H1 (cell line): ENCODE measurements around the gene EPN2. TPM values are rescaled to one million over a fixed set of nuclear protein-coding genes. Genes with fewer than 3 reads are reported as not detected.

Source experiments
- KDM5A ChIP-seq: fragments of 200-600 bp; IDR thresholded peaks from 2 replicates; pipeline ENCODE4 v1.7.1; 2012; ENCODE audit warnings: mild to moderate bottlenecking, low read length, inconsistent platforms, mixed read lengths
- POU5F1 ChIP-seq: IDR thresholded peaks from 2 replicates; pipeline ENCODE4 v1.6.1; 2011; ENCODE audit warnings: low read depth, mild to moderate bottlenecking, low read length, moderate library complexity
- RBBP5 ChIP-seq: IDR thresholded peaks from 2 replicates; pipeline ENCODE4 v1.7.1; 2012; ENCODE audit warnings: low read depth, mild to moderate bottlenecking, inconsistent platforms, low read length, moderate library complexity, borderline replicate concordance
- SIX5 ChIP-seq: IDR thresholded peaks from 2 replicates; pipeline ENCODE4 v1.6.1; 2011; ENCODE audit warnings: mild to moderate bottlenecking, low read depth, low read length
- SUZ12 ChIP-seq: fragments of 200-600 bp; sonication (generic); IDR thresholded peaks from 2 replicates; pipeline ENCODE4 v1.6.1; 2012; ENCODE audit warnings: mild to moderate bottlenecking, inconsistent platforms, low read length, moderate library complexity, mixed read lengths
- polyA plus RNA-seq, 7 experiments: library from polyadenylated mRNA; depleted of rRNA in 3 of 7; stranded (reverse) in 5 of 7; unstranded in 2 of 7; fragments of >200 nt in 5 of 7; fragments of 200-250 nt in 2 of 7; gene quantifications; 1 replicate in 5 of 7; 2 replicates in 1 of 7; 4 replicates in 1 of 7; pipeline versions ENCODE4 v1.2.1 to v1.2.3, GENCODE V29; 2011 to 2013; ENCODE audit warnings: missing spikeins in 2 of 7, mixed read lengths in 2 of 7
- total RNA-seq: library from RNA; stranded (reverse); fragmentation: NEBNext Ultra II Directional; extraction: Animal tissue kit (Norgen Biotek cat#: 25700); gene quantifications from 2 replicates; pipeline ENCODE4 v1.2.1, GENCODE V29; 2021
- TF ChIP-seq, protein P1 (sequence below): fragments of 300-600 bp; sonication (generic); IDR thresholded peaks from 2 replicates; pipeline ENCODE4 v1.7.1; 2012; ENCODE audit warnings: low read length, moderate library complexity, mild to moderate bottlenecking, inconsistent platforms; ENCODE audit not compliant: insufficient replicate concordance

The EPN2 gene
- total and polyA plus RNA-seq, 2 of the 8 experiments (the other 6 are each of a cell fraction or from before 2014, with no cell fraction given), result 28.7 to 55.8 TPM

DNA sequence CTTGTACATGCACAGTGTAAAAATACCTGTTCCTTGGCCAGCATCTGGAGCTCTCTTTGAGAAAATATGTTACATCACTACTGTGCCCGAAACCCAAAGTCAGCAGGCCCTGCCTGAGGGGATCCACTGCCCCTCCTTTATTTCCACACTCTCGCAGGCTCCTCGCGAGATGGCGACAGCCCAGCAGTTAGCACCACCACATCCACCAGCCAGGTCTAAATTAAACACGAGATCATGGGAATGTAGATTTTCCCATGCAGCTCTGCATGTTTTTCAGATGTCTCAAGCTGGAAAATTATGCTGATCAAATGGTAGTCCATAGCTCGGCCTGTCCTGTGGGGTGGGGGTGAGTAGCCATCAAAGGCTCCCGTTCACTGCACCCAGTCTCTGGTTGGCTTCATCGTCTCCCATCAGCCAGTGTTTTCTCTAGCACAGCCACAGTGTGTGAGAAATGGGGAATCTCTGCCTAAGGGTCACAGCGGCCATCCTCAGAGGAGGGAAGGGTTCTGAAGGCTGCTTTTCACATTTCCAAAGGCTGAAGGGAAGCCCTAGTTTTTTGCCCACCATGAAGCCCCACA, 34.7 kb downstream of the EPN2 start (continued):
- TF ChIP-seq, protein P1, sequence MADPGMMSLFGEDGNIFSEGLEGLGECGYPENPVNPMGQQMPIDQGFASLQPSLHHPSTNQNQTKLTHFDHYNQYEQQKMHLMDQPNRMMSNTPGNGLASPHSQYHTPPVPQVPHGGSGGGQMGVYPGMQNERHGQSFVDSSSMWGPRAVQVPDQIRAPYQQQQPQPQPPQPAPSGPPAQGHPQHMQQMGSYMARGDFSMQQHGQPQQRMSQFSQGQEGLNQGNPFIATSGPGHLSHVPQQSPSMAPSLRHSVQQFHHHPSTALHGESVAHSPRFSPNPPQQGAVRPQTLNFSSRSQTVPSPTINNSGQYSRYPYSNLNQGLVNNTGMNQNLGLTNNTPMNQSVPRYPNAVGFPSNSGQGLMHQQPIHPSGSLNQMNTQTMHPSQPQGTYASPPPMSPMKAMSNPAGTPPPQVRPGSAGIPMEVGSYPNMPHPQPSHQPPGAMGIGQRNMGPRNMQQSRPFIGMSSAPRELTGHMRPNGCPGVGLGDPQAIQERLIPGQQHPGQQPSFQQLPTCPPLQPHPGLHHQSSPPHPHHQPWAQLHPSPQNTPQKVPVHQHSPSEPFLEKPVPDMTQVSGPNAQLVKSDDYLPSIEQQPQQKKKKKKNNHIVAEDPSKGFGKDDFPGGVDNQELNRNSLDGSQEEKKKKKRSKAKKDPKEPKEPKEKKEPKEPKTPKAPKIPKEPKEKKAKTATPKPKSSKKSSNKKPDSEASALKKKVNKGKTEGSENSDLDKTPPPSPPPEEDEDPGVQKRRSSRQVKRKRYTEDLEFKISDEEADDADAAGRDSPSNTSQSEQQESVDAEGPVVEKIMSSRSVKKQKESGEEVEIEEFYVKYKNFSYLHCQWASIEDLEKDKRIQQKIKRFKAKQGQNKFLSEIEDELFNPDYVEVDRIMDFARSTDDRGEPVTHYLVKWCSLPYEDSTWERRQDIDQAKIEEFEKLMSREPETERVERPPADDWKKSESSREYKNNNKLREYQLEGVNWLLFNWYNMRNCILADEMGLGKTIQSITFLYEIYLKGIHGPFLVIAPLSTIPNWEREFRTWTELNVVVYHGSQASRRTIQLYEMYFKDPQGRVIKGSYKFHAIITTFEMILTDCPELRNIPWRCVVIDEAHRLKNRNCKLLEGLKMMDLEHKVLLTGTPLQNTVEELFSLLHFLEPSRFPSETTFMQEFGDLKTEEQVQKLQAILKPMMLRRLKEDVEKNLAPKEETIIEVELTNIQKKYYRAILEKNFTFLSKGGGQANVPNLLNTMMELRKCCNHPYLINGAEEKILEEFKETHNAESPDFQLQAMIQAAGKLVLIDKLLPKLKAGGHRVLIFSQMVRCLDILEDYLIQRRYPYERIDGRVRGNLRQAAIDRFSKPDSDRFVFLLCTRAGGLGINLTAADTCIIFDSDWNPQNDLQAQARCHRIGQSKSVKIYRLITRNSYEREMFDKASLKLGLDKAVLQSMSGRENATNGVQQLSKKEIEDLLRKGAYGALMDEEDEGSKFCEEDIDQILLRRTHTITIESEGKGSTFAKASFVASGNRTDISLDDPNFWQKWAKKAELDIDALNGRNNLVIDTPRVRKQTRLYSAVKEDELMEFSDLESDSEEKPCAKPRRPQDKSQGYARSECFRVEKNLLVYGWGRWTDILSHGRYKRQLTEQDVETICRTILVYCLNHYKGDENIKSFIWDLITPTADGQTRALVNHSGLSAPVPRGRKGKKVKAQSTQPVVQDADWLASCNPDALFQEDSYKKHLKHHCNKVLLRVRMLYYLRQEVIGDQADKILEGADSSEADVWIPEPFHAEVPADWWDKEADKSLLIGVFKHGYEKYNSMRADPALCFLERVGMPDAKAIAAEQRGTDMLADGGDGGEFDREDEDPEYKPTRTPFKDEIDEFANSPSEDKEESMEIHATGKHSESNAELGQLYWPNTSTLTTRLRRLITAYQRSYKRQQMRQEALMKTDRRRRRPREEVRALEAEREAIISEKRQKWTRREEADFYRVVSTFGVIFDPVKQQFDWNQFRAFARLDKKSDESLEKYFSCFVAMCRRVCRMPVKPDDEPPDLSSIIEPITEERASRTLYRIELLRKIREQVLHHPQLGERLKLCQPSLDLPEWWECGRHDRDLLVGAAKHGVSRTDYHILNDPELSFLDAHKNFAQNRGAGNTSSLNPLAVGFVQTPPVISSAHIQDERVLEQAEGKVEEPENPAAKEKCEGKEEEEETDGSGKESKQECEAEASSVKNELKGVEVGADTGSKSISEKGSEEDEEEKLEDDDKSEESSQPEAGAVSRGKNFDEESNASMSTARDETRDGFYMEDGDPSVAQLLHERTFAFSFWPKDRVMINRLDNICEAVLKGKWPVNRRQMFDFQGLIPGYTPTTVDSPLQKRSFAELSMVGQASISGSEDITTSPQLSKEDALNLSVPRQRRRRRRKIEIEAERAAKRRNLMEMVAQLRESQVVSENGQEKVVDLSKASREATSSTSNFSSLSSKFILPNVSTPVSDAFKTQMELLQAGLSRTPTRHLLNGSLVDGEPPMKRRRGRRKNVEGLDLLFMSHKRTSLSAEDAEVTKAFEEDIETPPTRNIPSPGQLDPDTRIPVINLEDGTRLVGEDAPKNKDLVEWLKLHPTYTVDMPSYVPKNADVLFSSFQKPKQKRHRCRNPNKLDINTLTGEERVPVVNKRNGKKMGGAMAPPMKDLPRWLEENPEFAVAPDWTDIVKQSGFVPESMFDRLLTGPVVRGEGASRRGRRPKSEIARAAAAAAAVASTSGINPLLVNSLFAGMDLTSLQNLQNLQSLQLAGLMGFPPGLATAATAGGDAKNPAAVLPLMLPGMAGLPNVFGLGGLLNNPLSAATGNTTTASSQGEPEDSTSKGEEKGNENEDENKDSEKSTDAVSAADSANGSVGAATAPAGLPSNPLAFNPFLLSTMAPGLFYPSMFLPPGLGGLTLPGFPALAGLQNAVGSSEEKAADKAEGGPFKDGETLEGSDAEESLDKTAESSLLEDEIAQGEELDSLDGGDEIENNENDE, result no peak
- TF ChIP-seq SIX5 (no peak), SUZ12 (no peak), KDM5A (no peak), POU5F1 (no peak), RBBP5 (no peak)
